B cell (primary cell): ENCODE measurements around the gene NACA.

Source experiments
- EZH2 ChIP-seq: IDR thresholded peaks from 2 replicates; pipeline ENCODE4 v1.6.1; 2012; ENCODE audit warnings: borderline replicate concordance, low read depth, mild to moderate bottlenecking, moderate library complexity, low read length; ENCODE audit not compliant: insufficient read depth, poor library complexity, severe bottlenecking
- TF ChIP-seq, protein P1 (sequence below): fragments of 200-600 bp; IDR thresholded peaks from one replicate; pipeline ENCODE4 v1.8.0; 2022; ENCODE audit warnings: antibody characterized with exemption, mild to moderate bottlenecking

DNA sequence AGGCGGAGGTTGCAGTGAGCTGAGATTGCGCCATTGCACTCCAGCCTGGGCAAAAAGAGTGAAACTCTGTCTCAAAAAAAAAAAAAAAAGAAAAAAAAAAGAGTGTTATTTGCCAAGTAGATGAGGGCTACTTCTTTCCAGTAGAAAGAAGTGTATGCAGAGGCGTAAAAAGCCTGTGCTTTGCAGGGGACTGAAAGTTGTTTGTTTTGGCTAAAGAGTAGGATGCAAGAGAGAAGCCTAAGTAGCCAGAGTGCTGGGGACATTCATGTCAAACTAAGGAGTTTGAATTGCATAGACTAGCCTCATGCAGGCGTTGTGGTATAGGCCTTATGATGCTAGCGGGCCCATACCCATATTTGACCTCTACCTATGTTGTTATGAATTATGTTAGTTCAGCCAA, 47.5 kb upstream of the NACA start:
- no peak for TF ChIP-seq EZH2
- TF ChIP-seq, protein P1, sequence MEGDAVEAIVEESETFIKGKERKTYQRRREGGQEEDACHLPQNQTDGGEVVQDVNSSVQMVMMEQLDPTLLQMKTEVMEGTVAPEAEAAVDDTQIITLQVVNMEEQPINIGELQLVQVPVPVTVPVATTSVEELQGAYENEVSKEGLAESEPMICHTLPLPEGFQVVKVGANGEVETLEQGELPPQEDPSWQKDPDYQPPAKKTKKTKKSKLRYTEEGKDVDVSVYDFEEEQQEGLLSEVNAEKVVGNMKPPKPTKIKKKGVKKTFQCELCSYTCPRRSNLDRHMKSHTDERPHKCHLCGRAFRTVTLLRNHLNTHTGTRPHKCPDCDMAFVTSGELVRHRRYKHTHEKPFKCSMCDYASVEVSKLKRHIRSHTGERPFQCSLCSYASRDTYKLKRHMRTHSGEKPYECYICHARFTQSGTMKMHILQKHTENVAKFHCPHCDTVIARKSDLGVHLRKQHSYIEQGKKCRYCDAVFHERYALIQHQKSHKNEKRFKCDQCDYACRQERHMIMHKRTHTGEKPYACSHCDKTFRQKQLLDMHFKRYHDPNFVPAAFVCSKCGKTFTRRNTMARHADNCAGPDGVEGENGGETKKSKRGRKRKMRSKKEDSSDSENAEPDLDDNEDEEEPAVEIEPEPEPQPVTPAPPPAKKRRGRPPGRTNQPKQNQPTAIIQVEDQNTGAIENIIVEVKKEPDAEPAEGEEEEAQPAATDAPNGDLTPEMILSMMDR = no peak
